HG02885 (cell line): ENCODE data around the gene MAP6D1.
"Not testable (repeated sequence)": the region's sequence is repeated elsewhere in the genome, so short reads cannot be mapped to it uniquely, and the experiment has no call there.

ENCODE experiments used
- ATAC-seq: cut with Tn5 transposase; IDR thresholded peaks from one replicate; pipeline ENCODE4 v1.9.1; 2021; ENCODE audit warnings: mild to moderate bottlenecking; ENCODE audit not compliant: unreplicated experiment, poor library complexity

MAP6D1 gene

DNA sequence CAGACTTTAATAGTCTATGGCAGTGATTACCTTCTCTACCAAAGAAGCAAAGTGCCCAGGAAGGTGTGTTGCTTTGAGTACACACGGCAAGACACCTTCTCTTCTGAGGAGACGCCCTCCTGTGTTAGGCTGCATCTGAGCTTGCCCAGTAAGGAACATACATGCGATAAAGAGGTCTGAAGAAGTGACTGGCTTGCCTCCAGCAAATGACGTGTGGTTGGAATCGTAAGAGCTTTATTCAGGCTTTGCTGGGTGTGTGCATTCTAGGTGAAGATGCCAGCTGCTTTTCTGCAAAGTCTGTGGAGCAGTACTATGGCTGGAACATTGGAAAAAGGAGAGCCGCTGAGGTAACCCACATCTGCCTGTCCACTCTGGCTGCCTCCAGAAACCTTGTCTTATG lies 22.4 kb downstream of the MAP6D1 start:
- ATAC-seq, result no peak

DNA sequence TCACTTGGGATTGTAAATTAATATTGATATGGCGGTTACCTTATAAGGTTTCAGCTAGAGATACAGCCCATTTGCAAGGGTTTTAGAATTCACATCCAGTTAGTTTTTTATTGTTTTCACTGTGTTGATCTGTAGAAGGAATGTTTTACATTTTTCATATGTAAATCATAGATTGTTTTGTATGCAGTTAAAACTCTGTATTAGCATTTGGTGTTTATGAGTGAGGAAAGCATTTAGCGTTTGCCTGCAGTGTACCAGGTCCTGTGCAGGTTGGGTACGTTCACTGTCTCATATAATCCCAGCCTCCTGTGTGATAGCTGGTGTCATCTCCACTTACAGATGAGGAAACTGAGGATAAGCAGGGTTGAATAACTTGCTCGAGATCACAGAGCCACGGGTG lies 23.8 kb downstream of the MAP6D1 start:
- ATAC-seq, result no peak

DNA sequence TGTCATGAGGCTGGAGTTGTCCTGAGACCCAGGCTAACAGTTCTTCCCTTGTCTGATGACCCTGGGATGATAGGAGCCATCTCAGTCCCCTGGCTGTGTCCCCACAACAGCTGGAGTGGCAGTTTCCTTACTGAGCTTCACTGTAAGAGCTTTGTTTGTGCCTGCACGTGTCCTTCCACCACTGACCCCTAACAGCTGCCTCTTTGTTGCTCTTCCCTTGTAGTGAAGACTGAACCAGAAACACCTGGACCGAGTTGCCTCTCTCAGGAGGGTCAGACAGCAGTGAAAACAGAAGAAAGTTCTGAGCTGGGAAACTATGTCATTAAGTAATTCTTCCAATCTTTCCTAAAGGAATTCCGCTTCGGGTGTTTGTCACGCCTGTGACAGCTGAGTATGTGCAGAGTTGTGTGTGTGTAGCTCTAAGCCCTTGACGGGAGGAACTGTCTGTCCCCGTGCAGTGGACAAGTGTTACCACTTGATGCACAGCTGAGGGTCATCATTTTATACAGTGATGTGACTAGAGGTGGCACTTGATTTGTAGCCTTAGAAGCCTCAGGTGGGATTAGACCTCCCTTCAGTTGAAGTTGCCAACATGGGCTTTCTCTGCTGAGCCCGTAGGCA lies 25.0 kb downstream of the MAP6D1 start:
- ATAC-seq, result no peak

DNA sequence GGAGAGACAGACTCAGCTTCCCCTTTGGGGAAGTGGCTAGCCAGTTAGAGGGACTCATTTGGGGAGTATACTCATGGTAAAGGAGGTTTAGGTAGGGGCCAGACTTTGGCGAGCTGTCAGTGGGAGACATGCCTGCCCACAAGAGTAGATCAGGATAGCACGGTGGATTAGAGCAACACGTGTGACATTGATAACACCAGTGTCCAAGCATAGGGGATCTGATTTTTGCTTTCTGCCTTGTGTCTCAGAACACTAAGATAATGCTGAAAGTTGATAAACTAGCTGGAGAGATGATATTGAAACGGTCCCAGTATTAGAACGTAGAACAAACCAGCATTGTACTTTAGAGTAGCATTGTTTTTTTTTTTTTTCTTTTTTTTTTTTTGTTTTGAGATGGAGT lies 25.9 kb downstream of the MAP6D1 start:
- ATAC-seq, result no peak

DNA sequence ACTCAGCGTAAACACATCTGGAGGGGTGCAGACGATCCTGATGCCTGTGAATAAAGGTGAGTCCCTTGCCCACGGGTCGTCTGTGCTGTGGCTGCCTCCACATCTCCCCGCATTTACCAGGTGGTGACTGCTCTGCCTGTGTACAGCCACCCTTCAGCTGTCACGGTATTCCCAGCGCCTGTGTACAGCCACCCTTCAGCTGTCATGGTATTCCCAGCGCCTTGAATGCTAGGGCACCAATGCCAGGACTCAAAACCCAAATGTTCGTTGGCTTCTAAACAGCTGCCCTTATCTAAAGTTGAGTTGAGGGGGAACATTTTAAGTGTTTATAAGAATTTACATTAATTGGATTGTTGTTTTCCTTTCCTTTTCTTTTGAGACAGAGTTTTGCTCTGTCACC lies 27.4 kb downstream of the MAP6D1 start:
- ATAC-seq, result no peak

DNA sequence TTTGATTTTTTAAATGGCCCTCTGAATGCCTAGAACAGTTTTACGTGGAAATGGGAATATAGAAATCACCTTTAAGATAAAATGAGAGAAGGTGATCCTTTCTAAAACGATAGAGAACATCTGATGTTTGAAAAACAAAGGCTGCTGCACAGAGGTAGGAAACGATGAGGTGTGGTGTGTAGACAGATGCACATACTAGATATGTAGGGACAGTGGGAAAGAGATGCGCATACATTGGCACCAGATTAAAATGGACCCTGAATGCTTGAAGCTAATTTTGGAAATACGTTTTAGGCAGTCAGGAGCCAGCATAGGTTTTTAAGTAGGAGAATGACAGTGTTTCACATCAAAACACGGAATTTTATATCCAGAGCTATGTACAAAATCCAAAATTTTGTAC lies 29.0 kb downstream of the MAP6D1 start:
- ATAC-seq, result no peak

DNA sequence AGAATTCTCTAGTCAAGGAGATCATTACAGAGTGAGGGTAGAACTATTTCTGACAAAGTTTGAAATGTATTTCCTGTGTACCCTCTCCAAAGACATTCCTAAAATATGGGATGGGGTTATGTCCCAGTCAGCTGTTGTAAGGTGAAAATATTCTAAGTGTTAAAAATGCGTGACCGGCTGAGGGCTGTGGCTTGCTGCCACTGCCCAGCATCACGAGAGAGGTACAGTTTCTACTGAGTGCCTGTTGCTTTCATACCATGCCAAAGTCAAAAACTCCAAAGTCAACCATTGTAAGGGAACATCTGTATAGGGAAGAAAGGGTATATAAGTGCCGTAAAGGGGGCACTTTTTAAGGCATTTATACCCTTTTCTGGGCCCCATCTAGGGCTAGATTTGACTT lies 30.9 kb downstream of the MAP6D1 start:
- no peak for ATAC-seq

DNA sequence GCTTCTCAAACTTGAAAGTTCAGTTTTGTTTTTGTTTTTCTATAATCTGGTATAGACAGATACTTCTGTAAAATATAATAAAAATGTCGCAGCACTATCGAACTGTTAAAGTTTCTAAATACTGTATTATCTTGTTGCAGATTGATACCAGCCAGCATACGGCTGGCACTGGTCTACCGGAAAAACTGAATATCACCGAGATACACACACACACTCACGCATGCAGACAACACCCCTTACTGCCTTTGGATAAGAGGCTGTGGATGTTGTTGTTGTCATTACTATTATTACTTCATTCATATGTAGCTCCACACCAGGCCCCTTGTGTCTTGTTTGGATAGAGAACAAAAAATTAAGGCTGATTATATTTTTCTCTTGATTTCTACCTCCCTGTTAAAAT lies 32.4 kb downstream of the MAP6D1 start:
- ATAC-seq, result no peak

DNA sequence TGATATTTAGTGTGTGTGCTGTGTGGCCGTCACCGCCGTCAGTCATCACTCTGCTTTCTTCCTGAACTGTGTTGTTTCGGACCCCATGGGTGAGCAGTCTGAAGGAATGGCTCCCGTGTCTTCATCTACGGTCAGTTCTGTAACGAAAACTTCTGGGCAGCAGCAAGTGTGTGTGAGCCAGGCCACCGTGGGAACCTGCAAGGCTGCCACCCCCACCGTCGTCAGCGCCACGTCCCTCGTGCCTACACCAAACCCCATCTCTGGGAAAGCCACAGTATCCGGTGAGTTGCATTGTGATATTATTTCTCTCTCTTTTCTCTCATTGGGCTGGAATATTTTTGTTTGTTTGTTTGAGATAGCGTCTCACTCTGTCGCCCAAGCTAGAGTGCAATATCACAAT lies 34.7 kb downstream of the MAP6D1 start:
- no peak for ATAC-seq

DNA sequence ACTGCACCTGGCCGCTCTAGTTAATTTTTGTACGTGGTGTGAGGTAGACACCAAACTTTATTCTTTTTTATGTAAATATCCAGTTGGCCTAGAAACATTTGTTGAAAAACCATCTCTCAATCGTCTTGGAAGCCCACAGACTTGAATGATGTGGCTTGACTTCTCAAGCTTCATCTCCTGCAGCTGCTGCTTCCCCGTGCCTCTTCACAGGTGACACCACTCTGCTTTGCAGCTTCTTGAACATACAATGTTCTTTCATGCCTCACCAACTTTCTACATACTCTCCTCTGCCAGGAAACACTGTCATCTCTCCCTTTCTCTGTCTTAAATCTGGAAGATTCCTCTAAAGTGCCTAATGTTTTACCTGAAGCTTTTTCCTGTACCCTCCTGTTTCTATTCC lies 35.6 kb downstream of the MAP6D1 start:
- no peak for ATAC-seq

DNA sequence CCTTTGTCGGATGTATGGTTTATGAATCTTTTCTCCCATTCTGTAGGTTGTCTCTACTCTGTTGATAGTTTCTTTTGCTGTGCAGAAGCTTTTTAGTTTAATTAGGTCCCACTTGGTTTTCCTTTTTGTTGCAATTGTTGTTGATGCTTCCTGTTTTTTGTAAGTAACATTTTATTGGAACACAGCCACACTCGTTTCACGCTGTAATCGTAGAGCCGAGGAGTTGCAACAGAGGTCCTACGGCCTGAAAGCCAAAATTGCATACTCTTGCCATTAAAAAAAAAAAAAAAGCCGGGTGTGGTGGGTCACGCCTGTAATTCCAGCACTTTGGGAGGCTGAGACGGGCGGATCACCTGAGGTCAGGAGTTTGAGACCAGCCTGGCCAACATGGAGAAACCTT lies 40.9 kb downstream of the MAP6D1 start:
- not testable (repeated sequence) for ATAC-seq

DNA sequence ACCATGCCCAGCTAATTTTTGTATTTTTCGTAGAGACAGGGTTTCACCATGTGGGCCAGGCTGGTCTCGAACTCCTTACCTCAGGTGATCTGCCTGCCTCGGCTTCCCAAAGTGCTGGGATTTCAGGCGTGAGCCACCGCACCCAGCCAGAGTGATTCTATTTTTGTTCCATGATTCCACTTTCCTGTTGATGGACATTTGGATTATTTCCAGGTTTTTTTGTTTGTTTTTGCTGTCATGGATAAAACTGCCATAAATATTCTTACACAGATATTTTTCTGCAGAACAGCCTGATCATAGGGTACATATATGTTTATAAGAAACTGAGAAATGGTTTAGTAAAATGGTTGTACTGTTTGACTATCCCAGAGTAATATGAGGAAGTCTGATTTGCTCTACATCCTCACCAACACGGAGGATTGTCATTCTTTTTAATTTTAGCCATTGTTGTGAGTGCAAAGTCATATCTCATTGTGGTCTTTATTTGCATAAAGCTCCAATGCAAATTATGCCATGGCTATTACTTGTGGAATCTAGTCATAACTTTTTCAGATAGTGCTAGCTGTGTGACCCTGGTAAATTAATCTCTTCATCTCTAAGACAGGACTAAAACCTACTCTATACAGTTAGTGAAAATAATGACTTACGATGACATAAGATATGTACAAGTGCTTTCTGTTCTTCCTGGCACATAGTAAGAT lies 42.7 kb downstream of the MAP6D1 start:
- no peak for ATAC-seq

DNA sequence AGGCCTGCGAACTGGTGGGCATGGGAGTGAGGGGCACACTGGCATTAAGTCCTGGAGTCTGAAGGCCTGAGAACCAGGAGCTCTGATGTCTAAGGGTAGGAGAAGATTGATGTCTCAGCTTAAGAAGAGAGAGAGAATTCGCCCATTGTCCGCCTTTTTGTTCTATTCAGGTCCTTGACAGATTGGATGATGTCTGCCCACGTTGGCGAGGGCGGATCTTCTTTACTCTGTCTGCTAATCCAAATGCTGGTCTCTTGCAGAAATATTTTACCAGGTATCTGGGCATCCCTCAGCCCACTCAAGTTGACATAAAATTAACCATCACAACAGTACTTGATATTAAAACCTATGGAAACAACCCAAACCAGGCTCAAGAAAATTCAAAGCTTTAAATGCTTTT lies 44.1 kb downstream of the MAP6D1 start:
- ATAC-seq, result no peak

DNA sequence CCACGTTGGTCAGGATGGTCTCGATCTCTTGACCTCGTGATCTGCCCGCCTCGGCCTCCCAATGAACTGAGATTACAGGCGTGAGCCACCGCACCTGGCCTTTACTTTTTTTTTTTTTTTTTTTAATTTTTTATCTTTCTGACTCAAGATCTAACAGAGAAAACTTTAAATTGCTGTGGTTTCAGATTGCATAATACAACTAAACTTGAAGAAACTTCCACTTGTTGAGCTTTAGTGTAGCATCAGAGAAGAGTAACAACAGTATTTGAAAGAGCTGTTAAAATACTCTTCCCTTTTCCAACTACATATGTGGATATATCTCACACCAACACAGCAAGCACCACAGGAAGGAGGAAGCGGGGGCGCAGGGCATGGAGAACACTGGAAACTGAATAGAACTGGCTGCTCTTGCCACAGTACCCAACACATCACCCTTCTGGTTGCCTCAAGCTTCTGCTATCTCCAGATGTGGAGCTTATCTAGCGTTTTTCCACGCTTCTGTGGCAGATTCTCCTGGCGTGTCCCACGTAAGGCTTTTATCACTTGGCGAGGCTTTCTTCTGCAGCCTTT lies 45.4 kb downstream of the MAP6D1 start:
- no peak for ATAC-seq

DNA sequence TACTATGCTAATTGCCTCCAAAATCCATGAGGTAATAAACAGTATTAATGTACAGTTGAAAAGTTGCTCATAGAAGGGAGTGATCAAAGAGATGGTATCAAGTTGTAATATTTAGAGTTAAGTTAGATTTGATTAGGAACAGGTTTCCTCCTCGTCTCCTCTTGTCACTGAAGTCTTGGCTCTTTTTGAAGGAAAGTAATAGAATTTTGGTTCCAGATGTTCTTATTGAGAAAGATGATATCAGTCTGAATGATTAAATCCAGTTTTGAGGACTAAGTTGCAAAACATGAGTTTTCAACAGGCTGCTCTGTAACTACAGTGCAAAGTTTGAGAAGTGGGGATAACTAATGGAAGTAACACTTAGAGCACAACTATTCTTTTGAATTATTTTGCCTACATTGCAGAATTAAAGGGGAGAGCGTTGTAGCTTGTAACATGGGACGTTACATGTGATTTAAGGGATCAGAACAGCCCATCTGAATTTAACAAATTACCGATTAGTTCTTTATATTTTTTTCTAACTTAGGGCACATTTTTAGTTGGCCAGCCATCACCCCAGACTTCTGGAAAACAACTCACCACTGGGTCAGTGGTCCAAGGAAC lies 48.3 kb downstream of the MAP6D1 start:
- no peak for ATAC-seq

DNA sequence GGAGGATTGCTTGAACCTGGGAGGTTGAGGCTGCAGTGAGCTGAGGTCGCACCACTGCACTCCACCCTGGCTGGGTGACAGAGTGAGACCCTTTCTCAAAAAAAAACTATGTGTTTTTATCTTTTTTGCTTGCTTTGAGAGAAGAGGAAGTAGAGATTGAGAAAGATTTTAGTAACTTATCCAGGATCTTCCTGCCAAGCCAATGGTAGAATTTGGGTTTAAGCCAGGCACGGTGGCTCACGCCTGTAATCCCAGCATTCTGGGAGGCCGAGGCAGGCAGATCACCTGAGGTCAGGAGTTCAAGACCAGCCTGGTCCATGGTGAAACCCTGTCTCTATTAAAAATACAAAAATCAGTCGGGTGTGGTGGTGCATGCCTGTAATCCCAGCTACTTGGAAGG lies 48.9 kb downstream of the MAP6D1 start:
- ATAC-seq, result not testable (repeated sequence)

DNA sequence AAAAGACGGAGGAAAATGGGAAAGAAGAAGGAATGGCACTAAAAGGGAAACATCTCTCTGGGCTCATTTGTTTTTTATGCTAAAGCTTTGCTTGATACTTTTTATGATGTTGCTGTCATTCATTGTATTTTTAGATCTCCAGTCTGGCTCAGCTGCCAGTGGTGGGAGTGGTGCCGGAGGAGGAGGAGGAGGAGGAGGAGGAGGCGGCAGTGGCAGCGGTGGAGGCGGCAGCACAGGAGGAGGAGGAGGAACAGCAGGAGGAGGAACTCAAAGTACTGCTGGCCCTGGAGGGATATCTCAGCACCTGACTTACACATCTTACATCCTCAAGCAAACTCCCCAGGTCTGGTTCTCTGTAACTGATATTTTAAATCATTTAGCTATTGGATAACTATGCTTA lies 49.6 kb downstream of the MAP6D1 start:
- ATAC-seq, result no peak

DNA sequence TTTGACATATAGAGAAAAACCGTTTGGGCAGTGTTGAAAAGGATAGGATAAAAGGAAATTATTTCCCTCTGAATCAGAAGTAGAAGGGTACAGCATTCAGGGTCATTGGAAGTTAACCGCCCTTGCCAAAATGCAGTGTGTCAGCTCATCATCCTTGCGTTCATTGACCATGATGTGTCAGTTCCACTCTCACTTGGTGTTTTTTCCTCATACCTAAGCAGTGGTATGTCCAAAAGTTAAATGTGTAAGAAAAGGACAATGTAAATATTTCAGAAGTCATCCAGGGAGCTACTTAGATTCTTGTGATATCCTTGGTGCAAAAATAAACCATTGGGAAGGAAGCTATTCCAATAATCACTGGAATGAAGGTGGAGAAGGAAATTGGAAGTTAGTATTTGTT lies 50.7 kb downstream of the MAP6D1 start:
- ATAC-seq, result no peak

DNA sequence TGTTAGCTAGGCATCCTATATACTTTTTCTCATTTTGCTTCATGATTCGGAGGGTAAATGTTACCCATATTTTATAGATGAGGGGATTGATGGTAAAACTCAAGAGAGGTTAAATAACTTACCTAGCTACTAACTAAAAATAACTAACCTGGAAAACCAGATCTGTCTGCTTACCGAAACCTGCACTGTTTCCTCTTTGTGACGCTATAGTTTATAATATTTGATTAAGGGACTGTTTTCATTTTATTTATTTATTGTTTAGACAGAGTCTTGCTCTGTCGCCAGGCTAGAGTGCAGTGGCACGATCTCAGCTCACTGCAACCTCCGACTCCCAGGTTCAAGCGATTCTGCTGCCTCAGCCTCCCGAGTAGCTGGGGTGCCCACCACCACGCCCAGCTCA lies 55.9 kb downstream of the MAP6D1 start:
- ATAC-seq, result no peak

DNA sequence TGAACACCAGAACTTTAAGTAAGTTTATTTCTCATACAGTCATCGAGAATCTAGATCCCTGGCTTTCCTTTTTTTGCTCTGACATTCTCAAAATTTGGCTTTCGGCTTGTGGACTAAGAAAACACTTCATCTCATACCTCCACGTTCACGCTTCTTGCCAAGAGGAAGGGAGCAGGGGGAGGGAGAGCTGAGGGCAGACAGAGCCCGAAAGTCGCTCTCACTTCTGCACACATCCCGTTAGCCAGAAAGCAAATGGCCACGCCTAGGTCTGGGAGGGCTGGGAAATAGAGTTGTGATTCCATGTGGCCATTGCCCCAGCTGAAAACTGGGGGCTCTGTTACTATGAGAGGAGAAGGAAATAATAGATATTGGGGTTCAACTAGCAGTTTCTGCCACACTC lies 57.3 kb downstream of the MAP6D1 start:
- ATAC-seq, result no peak

DNA sequence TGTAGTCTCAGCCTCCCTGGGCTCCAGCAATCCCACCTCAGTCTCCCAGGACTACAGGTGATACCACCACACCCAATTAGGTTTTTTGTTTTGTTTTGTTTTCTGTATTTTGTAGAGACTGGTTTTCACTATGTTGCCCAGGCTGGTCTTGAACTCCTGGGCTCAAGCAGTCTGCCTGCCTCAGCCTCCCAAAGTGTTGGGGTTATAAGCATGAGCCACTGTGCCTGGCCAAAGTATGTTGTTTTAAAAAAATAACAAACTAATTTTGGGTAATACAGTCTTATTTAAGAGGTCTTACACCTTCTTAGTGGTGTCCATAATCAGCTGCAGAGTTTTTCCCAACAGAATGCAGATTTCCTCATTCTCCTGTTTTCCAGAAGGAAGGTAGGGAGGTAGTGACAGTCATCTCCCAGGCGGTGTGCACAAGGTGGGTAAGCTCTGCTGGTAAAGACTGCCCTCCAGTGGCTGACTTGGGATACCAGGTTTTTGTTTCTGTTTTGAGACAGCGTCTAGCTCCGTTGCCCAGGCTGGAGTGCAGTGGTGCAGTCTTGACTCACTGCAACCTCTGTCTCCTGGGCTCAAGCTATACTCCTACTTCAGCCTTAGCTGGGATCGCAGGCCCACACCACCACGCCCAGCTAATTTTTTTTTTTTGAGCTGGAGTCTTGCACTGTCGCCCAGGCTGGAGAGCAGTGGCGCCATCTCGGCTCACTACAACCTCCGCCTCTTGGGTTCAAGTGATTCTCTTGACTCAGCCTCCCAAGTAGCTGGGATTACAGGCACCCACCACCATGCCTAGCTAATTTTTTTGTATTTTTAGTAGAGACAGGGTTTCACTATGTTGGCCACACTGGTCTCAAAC lies 58.4 kb downstream of the MAP6D1 start:
- ATAC-seq, result peak; percentile 76
